ENCODE data around the gene FLYWCH1.

DNA sequence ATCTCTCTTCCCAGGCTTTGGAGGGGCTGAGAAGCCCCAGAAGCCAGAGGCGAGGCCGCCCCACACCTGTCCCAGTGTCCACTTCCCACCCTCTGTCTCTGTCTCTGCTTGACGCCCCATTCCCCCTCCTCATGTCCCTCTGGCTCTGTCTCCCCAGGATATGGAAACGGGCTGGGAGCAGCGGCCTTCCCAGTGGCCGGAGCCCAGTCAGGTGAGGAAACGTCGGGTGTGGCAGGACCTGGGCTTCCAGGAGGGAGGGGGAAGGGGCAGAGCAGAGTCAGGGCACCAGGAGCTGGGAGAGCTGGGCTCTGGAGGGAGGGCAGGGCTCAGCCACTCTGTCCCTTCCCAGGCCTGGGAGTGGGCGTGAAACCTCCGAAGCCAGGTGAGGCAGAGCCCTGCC is 79.2 kb downstream of the FLYWCH1 start:
- TF ChIP-seq POLR2A (IDR thresholded peaks at IDR 0.05; ENCODE audit: low read depth) = no peak
- TF ChIP-seq, protein P1, sequence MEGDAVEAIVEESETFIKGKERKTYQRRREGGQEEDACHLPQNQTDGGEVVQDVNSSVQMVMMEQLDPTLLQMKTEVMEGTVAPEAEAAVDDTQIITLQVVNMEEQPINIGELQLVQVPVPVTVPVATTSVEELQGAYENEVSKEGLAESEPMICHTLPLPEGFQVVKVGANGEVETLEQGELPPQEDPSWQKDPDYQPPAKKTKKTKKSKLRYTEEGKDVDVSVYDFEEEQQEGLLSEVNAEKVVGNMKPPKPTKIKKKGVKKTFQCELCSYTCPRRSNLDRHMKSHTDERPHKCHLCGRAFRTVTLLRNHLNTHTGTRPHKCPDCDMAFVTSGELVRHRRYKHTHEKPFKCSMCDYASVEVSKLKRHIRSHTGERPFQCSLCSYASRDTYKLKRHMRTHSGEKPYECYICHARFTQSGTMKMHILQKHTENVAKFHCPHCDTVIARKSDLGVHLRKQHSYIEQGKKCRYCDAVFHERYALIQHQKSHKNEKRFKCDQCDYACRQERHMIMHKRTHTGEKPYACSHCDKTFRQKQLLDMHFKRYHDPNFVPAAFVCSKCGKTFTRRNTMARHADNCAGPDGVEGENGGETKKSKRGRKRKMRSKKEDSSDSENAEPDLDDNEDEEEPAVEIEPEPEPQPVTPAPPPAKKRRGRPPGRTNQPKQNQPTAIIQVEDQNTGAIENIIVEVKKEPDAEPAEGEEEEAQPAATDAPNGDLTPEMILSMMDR (IDR thresholded peaks at IDR 0.05) = no peak
